ENCODE results near the gene CHST8. TPM values are rescaled to one million over a fixed set of nuclear protein-coding genes. Genes with fewer than 3 reads are reported as not detected.

Gene CHST8
- total RNA-seq, 1 donor from 2014 or later, result 0.07 TPM

DNA sequence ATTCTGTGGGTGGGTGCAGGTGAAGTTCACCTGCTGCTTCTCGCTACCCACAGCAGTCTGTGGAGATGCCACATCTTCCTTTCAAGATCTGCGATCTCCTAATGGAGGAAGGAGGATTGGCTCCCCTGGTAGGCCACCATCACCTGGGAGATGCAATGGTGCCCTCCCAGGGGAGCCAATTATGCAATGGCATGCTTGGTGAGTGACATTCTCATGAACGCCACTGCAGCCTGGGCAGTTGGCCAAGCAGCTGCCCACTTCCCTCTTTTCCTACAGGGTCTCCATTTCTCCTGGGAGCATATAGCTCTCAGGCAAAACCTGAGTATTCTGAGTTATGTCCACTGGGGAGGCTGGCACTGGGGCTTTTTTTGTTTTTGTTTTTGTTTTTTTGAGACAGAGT lies 91.4 kb downstream of the CHST8 start:
- DNase-seq (ENCODE audit: low read depth, low spot score), result no peak

- no peak for DNase-seq (ENCODE audit: low read depth, low spot score)
Observed at GRCh38 chr19:33714149-33714548, 92.4 kb downstream of the CHST8 start.

DNA sequence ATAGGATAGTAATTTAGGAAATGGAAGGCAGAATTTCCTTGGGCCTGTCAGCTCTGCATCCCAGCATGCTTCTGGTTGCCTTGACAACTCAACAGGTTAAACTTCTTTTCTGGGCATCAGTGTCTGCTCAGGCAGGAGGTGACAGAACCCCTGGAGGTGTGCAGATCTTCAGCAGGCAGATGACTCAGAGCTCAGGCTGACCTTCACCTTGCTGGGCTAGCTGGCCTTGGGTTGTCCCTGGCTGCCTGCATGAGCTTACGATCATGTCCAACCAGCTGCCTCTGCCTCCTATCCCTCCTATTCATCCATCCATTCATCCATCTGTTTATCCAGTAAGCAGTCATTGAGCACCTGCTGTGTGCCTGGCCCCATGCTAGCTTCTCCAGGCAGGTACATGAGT lies 93.7 kb downstream of the CHST8 start:
- DNase-seq (ENCODE audit: low read depth, low spot score), result no peak

GRCh38 chr19:33717878-33718277 lies 96.1 kb downstream of the CHST8 start:
- DNase-seq (ENCODE audit: low read depth, low spot score), result no peak

- DNase-seq (ENCODE audit: low read depth, low spot score), result no peak
Observed at GRCh38 chr19:33718651-33719254, 97.0 kb downstream of the CHST8 start.

- no peak for DNase-seq (ENCODE audit: low read depth, low spot score)
Observed at GRCh38 chr19:33719366-33720154, 97.8 kb downstream of the CHST8 start.

- DNase-seq (ENCODE audit: low read depth, low spot score), result no peak
Observed at GRCh38 chr19:33720155-33720493, 98.4 kb downstream of the CHST8 start.

DNA sequence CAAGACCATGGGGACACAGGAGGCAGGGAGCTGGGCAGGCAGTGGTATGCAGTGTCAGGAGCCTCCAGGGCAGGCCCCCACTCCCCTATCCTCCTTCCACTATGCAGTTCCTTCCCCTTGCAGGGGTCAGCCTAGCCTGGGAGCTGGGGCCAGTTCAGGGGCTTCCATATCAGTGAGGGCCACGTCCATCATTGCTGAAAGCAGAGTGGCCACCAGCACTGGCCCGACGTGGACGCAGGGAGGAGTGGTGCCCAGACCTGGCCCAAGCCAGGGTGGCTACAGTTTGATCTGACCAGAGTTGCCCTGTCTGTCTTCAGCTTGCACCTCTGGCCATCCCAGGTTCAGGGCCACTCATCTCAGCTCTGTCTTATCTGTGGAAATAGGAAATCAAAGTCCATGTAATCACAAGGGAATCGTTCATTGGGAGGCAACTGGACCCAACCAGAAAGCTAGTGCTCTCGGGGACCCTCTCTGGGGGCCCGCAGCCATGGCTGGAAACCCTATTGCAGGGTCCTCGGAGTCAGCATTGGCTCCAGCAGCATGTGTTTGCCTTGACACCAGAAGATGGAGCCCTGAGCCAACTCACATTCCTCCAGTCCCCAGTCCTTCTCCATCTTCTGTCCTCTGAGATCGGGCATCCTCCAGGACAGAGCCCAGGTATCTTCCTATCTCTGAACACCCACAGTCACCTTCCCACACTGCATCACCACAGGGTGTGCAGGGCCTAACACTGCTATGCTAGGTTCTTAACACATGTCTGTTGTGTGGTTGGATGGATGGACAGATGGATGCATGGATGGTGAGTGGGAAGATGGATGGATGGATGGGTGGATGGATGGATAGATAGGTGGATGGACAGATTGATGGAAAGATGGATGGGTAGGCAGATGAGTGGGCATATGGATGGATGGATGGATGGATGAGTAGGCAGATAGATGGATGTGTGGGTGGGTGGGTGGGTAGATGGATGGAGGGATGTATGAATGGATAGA lies 99.2 kb downstream of the CHST8 start:
- DNase-seq (ENCODE audit: low read depth, low spot score), result no peak

- no peak for DNase-seq (ENCODE audit: low read depth, low spot score)
Observed at GRCh38 chr19:33721735-33722297, 100.1 kb downstream of the CHST8 start.

- no peak for DNase-seq (ENCODE audit: low read depth, low spot score)
Observed at GRCh38 chr19:33722456-33723239, 100.9 kb downstream of the CHST8 start.

DNA sequence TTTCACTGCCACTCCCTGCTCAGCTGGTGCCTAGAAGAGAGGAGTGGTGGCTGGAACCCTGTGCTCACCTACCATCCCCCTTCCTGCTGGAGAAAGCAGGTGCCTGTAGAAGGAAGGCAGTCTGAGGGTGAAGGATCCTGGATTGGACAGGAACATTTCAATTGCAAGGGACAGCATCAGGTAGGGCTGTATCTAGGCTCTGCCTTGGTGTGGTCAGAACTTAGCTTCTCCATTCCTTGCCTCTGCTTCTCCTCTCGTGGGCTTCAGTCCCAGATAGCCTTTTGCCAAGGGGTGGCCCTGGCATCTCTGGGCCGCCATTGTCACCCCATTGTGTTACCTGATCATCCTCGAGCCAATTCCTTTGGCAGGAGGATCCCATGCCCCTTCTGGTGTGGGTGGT lies 101.8 kb downstream of the CHST8 start:
- DNase-seq (ENCODE audit: low read depth, low spot score), result no peak

- no peak for DNase-seq (ENCODE audit: low read depth, low spot score)
Observed at GRCh38 chr19:33724021-33724720, 102.4 kb downstream of the CHST8 start.

DNA sequence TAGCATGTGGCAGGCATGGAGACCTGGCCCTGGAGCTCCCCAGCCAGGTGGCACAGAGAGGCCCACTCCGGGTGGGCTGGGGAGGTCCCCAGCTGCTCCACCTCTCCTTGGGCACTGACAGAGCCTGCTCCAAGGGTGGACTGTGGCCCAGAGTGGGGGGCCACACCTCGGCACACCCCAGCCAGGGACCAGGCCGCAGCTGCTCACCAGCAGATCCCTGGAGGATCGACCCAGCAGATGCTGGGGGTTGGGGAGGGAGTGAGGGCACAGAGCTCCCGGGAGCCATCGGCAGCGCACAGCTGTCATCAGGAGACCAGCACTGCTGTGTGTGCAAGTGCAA lies 102.9 kb downstream of the CHST8 start:
- no peak for DNase-seq (ENCODE audit: low read depth, low spot score)

DNA sequence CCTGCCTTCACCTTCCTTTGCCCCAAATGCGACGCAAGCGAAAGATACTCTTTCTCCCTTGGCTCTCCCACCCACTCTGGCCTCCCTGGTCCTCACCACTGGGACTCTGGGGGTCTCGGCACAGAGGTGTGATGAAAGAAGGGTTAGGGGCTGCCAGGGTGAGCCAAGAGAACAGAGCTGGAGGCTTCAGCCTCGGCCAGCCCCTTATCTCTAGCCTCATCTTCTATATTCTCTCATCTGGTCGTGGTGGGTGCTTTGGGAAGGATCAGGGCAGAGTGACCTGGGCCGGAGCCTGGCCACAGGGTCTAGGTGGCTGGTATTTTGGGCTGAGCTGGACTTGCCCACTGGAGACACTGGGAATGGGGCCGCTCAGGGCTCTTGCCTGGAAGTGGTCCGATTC lies 103.8 kb downstream of the CHST8 start:
- DNase-seq (ENCODE audit: low read depth, low spot score), result no peak

DNA sequence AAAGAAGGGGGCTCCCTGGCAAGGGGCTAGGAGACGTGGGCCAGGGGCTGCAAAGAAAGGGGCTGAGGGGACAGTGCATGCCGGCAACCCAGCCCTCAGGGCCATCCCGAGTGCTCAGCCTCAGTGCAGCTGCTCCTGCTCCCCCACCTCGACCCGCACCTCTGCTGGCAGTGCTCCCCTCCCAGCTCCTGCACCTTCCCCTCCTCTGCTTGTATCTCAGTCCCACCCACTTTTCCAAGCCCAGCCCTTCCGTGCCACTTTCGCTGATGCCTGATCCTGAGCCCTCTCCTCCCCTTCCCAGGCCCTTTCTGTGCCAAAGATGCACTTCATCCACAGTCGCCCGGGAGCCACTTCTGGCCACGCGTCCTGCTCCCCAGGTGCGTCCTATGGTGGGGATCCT lies 105.0 kb downstream of the CHST8 start:
- no peak for DNase-seq (ENCODE audit: low read depth, low spot score)

GRCh38 chr19:33727331-33727998 lies 105.7 kb downstream of the CHST8 start:
- DNase-seq (ENCODE audit: low read depth, low spot score), result no peak

- DNase-seq (ENCODE audit: low read depth, low spot score), result no peak
Observed at GRCh38 chr19:33728141-33728540, 106.4 kb downstream of the CHST8 start.

DNA sequence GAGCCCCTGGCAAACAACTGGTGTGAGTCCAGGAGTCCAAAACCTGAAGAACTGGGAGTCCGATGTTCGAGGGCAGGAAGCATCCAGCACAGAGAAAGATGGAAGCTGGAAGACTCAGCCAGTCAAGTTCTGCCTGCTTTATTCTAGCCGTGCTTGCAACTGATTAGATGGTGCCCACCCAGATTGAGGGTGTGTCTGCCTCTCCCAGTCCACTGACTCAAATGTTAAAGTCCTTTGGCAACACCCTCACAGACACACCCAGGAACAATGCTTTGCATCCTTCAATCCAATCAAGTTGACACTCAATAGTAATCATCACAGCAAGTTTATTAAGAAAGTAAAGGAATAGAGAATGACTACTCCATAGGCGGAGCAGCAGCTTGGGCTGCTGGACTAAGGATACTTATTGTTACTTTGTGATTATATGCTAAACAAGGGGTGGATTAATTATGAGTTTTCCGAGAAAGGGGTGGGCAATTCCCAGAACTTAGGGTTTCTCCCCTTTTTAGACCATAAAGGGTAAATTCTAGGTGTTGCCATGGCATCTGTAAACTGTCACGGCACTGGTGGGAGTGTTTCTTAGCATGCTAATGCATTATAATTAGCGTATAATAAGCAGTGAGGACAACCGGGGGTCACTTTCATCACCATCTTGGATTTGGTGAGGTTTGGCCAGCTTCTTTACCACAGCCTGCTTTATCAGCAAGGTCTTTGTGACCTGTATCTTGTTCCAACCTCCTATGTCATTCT lies 109.3 kb downstream of the CHST8 start:
- DNase-seq (ENCODE audit: low read depth, low spot score), result no peak

GRCh38 chr19:33731881-33732280 lies 110.1 kb downstream of the CHST8 start:
- no peak for DNase-seq (ENCODE audit: low read depth, low spot score)

Data from pulmonary artery endothelial cell (primary cell).